Activated naive CD4-positive, alpha-beta T cell (primary cell): Measurements from ENCODE around the gene LDHD.

Experiments
- DNase-seq, 4 experiments: peaks; one replicate each; lab custom pipeline; 2025; lab: John Stamatoyannopoulos, UW

The LDHD gene

GRCh38 chr16:75114946-75115825 lies 1.4 kb downstream of the LDHD start:
- no peak for DNase-seq

GRCh38 chr16:75114179-75114945 lies 2.2 kb downstream of the LDHD start:
- DNase-seq: no peak

DNA sequence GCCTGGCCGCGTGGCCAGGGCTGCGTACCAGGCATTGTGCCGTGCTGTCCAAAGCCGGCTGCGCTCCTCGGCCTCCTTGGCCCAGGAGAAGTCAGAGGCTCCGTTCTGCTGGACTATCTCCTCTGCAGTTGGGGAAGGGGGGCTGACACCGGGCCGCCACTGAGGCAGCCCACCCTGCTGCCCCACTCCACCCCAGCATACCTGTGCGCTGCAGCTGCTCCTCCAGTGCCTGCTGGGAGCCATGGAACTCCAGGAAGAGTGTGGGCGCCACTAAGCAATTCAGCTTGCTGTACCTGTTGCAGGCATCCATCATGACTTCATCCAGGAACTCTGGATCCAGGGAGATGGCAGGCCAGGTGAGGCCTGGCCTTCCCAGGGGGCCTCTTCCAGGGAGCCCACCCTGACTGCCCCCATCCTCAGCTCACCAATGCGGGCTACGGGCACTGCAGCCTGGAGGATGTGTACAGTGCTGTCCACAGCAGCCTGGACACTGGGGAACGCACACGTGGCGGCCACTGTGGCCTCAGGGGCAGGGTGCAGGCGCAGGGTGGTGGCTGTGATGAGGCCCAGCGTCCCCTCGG lies 2.9 kb downstream of the LDHD start:
- DNase-seq: no peak

GRCh38 chr16:75112734-75113491 lies 3.7 kb downstream of the LDHD start:
- DNase-seq: no peak

DNA sequence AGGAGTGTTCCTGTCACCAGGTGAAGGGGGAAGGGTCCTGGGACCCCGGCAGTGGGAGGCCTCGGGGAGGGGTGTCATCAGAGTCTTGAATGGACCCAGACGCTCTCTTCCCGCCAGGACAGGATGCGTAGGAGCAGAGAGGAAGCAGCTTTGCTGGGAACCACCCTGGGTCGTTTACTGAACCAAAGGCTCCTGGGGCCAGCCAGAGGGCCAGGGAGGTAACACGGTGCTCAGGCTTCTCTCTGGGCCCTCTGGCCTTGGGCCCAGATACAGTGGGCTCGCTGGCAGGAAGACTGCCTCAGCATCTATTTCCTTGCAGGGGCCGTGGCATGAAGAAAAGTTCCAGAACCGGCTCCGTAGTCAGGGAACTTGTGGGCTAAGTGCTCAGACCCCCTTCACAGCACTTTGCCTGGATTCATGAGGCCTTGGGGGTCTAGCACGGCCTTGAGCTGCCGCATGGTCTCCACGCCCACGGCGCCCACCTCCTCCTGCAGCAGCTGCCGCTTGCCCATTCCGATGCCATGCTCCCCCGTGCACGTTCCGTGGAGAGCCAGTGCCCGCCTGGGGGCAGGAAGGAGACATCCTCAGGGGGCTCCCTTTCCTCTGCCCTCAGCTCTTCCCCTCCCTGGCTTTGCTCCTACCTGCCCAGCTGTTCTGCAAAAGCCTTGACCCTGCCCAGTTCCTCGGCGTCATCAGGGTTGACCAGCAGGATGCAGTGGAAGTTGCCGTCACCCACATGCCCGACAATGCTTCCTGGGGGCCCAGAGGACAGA lies 4.4 kb downstream of the LDHD start:
- DNase-seq: no peak

- no peak for DNase-seq
These were observed 5.1 kb downstream of the LDHD start for GRCh38 chr16:75111514-75111940.

DNA sequence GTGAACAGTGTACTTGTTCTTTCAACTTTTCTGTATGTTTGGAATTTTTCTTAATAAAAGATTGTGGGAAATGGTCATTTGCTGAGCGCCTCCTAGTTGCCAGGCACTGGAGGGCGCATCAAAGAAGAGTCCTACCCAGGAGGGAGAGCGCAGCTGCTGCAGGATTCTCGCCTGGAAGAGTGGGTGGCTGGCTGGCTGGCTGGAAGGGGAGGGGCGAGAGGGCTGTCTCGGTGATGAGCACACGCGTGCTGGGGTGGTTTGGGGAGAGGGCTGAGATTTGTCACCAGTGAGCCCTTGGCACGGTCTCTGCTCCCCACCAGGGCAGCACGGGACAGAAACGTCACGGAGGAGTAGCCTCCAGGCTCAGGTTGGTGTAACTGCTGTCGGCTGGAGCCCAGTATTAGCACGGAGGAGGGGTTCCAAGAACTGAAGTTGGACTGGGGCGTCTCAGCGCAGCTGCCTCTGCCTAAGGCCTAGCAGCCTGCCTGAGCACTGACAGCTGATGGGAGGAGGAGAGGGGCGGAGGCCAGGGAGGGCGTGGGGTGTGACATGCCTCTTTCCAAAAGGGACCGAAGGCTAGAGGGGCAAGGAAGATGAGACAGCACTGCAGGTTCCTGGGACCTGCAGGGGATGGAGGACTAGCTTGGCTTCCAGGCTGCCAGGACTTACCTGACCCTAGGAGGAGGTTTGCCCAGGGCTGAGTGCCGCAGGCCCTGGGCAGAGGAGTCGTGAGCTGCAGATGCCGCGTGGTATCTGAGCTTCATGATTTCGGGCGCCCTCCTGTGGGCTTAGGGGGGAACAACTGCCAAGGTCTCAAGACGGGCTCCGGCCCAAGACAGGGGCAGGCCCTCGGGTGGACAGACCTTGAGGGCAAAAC lies 5.7 kb downstream of the LDHD start:
- DNase-seq: peak; percentile 41 to 75 (median 60)

- no peak for DNase-seq
These were observed 6.8 kb downstream of the LDHD start for GRCh38 chr16:75109732-75110243.

DNA sequence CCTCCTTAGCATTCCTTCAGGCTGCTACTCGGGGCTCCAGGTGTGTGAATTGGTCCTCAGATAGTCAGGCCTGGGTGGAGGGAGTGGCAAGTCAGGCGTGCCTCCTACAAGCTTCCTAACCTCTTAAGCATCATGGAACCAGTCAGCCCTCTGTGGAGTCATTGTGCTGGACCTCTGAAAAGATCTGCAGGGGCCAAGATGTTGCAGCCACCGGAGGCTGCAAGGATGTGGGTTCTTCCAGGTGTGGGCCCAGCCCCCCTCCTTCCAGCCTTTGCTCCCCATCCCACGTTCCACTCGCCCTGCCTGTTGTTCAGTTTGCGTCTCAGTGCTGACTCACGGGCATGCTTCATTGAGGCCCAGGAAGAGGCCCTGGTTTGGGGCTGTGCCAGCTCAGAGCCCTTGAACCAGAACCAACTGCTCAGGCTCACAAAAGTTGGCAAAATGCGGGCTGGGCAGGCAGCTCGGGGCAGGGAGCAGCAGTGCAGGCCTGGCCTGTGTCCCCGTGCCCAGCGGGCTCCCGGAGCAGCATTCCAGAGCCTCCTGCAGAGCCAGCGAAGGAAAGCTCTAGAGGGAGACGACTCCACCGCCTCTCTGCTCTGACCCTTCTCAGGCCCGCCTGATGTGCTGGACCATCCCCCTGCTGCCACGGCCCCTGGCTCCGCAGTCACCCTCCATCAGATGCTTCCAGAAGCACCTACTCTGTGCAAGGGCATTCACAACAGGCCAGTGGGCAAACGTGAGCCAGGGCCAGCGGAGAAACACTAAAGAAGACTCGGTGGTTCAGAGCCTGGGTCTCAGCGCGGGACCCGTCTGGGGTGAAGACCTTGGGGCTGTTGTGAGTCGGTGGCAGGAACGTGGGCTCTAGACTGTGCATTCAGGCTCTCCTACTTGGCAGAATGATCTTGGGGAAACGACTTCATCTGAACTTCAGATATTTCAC lies 7.5 kb downstream of the LDHD start:
- peak in 3 of 4 experiments; percentile 32 to 67 (median 56) for DNase-seq

- DNase-seq: no peak
These were observed 9.1 kb downstream of the LDHD start for GRCh38 chr16:75107505-75107904.

DNA sequence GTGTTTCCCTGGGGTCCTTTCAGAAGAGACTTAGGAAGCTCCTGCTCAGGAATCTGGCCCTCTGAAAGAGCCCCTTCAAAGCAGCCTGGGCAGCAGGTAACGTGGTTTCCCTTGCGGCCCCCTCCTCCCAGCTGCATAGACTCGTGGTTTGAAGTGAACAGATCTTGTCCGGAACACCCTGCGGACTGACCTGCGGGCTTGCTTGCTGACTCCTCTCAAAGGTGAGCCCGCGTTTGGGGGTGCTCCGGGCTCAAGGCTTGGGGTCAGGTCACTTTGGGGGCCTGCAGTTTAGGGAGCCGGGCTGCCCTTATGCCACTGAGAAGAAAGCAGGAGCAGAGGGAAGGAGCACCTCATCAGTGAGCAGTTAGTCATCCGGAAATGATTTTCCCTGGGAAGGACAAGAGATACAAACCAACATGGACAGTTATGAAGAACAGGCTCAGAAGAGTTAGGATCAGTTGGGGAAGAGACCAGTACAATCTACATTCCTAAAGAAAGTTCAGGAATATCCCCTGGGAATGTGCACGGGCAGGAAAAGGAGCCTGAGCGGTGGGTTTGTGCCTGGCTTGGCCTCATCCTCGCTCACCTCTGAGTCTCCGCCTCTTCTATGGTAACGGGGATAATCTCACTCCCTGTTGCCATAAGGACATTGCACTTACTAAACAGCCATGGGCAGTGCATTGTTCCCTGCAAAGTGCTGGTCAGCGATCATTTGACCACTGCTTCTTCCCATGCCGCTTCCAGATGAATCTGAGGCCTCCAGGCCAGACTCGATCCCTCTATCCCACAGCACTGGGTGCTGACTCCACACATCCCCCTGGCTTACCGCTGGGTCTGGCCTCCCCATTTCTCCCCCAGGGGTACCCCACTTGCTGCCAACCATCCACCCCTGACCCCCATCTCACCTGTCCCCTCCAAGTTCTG lies 10.0 kb downstream of the LDHD start:
- DNase-seq: no peak

DNA sequence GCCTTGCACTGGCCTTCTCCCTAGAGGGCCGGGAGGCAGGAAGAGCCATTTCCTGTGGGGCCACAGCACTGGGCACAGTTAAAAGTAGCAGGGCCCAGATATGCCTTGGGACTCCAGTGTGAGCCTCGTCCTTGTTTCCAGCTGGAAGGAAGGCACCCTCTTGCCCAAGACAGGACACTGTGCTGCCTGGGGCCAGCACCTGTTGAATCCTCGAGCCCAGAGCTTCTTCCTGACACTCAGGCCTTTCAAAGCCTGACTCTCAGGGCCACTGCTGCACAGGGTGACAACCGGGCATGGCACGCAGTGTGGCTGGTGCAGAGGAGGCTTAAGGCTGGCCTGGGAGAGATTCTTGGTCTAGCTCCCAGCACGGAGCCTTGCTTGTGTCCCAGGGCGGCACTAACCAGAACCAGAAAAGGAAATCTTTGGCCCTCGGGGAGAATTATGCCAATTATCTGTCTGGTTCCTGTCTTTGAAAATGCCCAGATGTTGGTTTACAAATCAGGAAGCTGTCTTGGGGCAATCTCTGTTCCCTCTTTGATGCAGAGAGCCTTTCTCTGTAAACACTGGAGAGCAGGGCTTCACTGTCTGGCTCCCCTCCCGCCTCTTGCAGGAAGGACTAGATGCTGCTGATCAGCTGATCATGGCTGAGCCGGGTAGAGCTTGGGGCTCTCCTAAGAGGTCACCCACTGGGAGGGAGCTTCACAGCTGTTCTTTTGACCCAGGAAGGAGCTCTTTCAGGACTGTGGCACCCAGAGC lies 11.1 kb downstream of the LDHD start:
- no peak for DNase-seq

DNA sequence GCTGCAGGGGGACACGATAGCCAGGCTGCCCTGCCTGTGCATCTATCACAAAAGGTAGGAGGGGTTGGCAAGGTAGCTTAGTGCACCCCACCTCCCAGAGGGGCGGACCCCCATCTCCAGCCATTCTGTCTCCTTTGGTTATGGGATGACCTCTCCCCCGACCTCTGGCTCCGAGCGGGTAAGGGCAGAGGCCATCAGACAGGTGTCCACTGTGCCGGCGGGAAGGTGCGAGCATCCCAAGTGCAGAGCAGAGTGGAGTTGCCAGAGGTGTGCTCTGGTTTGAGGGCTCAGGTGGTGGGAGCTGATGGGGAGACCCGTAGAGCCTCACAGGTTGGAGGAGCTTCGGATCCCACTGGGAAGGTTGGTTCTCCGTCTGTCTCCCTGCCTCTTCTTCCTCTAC lies 11.7 kb downstream of the LDHD start:
- DNase-seq: no peak

DNA sequence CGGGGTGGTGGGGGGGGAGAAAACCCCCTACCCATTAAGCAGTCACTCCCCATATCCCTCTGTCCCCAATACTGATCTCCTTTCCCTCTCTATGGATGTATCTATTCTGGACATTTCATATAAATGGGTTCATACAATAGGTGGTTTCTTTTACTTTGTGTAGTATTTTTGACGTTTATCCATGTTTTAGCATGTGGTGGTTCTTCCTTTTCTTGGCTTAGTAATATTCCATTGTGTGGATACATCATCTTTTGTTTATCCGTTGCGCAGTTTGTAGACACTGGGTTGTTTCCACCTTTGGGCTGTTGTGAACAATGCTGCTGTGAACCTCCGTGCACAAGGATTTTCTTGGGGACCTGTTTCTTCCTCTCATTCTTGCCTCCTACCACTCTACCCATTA lies 12.6 kb downstream of the LDHD start:
- no peak for DNase-seq

GRCh38 chr16:75102595-75102994 lies 14.0 kb downstream of the LDHD start:
- no peak for DNase-seq

- no peak for DNase-seq
These were observed 14.9 kb downstream of the LDHD start for GRCh38 chr16:75101635-75102034.

DNA sequence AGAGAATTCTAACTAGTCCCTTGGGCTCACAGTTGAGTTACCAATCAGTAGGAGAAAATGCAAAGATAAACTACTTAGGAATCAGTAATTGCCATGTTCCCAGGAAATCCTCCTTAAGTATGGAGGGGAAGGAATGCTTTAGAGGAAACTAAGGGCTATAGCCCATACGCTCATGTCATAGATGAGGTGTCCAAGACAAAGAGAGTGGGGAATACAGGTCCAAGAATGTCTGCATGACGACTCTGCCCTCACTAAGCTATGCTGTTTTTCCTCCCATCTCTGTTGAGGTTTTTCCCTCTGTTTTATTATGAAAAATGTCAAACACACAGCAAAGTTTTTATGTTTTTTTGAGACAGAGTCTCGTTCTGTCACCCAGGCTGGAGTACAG lies 16.0 kb downstream of the LDHD start:
- DNase-seq: no peak
